ENCODE results near the gene MACROD2.

The MACROD2 gene

GRCh38 chr20:15582146-15582760, 1586.9 kb downstream of the MACROD2 start:
- no peak for DNase-seq
- in situ Hi-C loops (cut with HindIII; ENCODE audit: low pct_ligation_motif_present, low pct_unique_long_range_greater_than_20kb, low sequenced_read_pairs), result no loop called here

- in situ Hi-C loops (cut with HindIII; ENCODE audit: low pct_ligation_motif_present, low pct_unique_long_range_greater_than_20kb, low sequenced_read_pairs), result no loop called here
- DNase-seq, result no peak
Observed at GRCh38 chr20:15584507-15584906, 1589.2 kb downstream of the MACROD2 start.

GRCh38 chr20:15593081-15593480, 1597.8 kb downstream of the MACROD2 start:
- no peak for DNase-seq
- in situ Hi-C loops (cut with HindIII; ENCODE audit: low pct_ligation_motif_present, low pct_unique_long_range_greater_than_20kb, low sequenced_read_pairs), result no loop called here

- in situ Hi-C loops (cut with HindIII; ENCODE audit: low pct_ligation_motif_present, low pct_unique_long_range_greater_than_20kb, low sequenced_read_pairs), result no loop called here
Observed at GRCh38 chr20:15594158-15594695, 1598.9 kb downstream of the MACROD2 start.

GRCh38 chr20:15596220-15596890, 1601.0 kb downstream of the MACROD2 start:
- no peak for DNase-seq
- in situ Hi-C loops (cut with HindIII; ENCODE audit: low pct_ligation_motif_present, low pct_unique_long_range_greater_than_20kb, low sequenced_read_pairs), result no loop called here

More at GRCh38 chr20:15594158-15594695, 1598.9 kb downstream of the MACROD2 start:
- no peak for DNase-seq

GRCh38 chr20:15597306-15597705, 1602.0 kb downstream of the MACROD2 start:
- in situ Hi-C loops (cut with HindIII; ENCODE audit: low pct_ligation_motif_present, low pct_unique_long_range_greater_than_20kb, low sequenced_read_pairs), result no loop called here

GRCh38 chr20:15599961-15600360, 1604.6 kb downstream of the MACROD2 start:
- no peak for DNase-seq
- in situ Hi-C loops (cut with HindIII; ENCODE audit: low pct_ligation_motif_present, low pct_unique_long_range_greater_than_20kb, low sequenced_read_pairs), result no loop called here

More at GRCh38 chr20:15597306-15597705, 1602.0 kb downstream of the MACROD2 start:
- no peak for DNase-seq

GRCh38 chr20:15600565-15600964, 1605.2 kb downstream of the MACROD2 start:
- DNase-seq, result no peak
- in situ Hi-C loops (cut with HindIII; ENCODE audit: low pct_ligation_motif_present, low pct_unique_long_range_greater_than_20kb, low sequenced_read_pairs), result no loop called here

- in situ Hi-C loops (cut with HindIII; ENCODE audit: low pct_ligation_motif_present, low pct_unique_long_range_greater_than_20kb, low sequenced_read_pairs), result no loop called here
- no peak for DNase-seq
Observed at GRCh38 chr20:15603506-15603905, 1608.2 kb downstream of the MACROD2 start.

GRCh38 chr20:15603978-15604805, 1608.9 kb downstream of the MACROD2 start:
- DNase-seq, result no peak
- in situ Hi-C loops (cut with HindIII; ENCODE audit: low pct_ligation_motif_present, low pct_unique_long_range_greater_than_20kb, low sequenced_read_pairs), result no loop called here

GRCh38 chr20:15609921-15610320, 1614.6 kb downstream of the MACROD2 start:
- DNase-seq, result no peak
- in situ Hi-C loops (cut with HindIII; ENCODE audit: low pct_ligation_motif_present, low pct_unique_long_range_greater_than_20kb, low sequenced_read_pairs), result no loop called here

- in situ Hi-C loops (cut with HindIII; ENCODE audit: low pct_ligation_motif_present, low pct_unique_long_range_greater_than_20kb, low sequenced_read_pairs), result no loop called here
- no peak for DNase-seq
Observed at GRCh38 chr20:15610787-15611186, 1615.5 kb downstream of the MACROD2 start.

GRCh38 chr20:15611541-15611940, 1616.2 kb downstream of the MACROD2 start:
- no peak for DNase-seq
- in situ Hi-C loops (cut with HindIII; ENCODE audit: low pct_ligation_motif_present, low pct_unique_long_range_greater_than_20kb, low sequenced_read_pairs), result no loop called here

- DNase-seq, result no peak
- in situ Hi-C loops (cut with HindIII; ENCODE audit: low pct_ligation_motif_present, low pct_unique_long_range_greater_than_20kb, low sequenced_read_pairs), result no loop called here
Observed at GRCh38 chr20:15612198-15612597, 1616.9 kb downstream of the MACROD2 start.

GRCh38 chr20:15612769-15613168, 1617.5 kb downstream of the MACROD2 start:
- in situ Hi-C loops (cut with HindIII; ENCODE audit: low pct_ligation_motif_present, low pct_unique_long_range_greater_than_20kb, low sequenced_read_pairs), result no loop called here
- no peak for DNase-seq

GRCh38 chr20:15613530-15613929, 1618.2 kb downstream of the MACROD2 start:
- in situ Hi-C loops (cut with HindIII; ENCODE audit: low pct_ligation_motif_present, low pct_unique_long_range_greater_than_20kb, low sequenced_read_pairs), result no loop called here
- no peak for DNase-seq

- DNase-seq, result no peak
- in situ Hi-C loops (cut with HindIII; ENCODE audit: low pct_ligation_motif_present, low pct_unique_long_range_greater_than_20kb, low sequenced_read_pairs), result no loop called here
Observed at GRCh38 chr20:15616626-15617025, 1621.3 kb downstream of the MACROD2 start.

GRCh38 chr20:15618110-15618509, 1622.8 kb downstream of the MACROD2 start:
- DNase-seq, result no peak
- in situ Hi-C loops (cut with HindIII; ENCODE audit: low pct_ligation_motif_present, low pct_unique_long_range_greater_than_20kb, low sequenced_read_pairs), result no loop called here

- in situ Hi-C loops (cut with HindIII; ENCODE audit: low pct_ligation_motif_present, low pct_unique_long_range_greater_than_20kb, low sequenced_read_pairs), result no loop called here
- DNase-seq, result no peak
Observed at GRCh38 chr20:15618912-15619311, 1623.6 kb downstream of the MACROD2 start.

All from ACHN (cell line).